LNCaP clone FGC (cell line): ENCODE measurements around the gene CR1.
"Not testable (repeated sequence)": the region's sequence is repeated elsewhere in the genome, so short reads cannot be mapped to it uniquely, and the experiment has no call there.

Experiments used
- DNase-seq: peaks from one replicate; pipeline ENCODE4 v3.0.0-alpha.2; 2011; ENCODE audit warnings: low read depth
- H3K4me3 ChIP-seq: 2 replicates; pipeline ENCODE4 v1.5.1; 2011; ENCODE audit warnings: mild to moderate bottlenecking, low read depth, low read length, control low read depth
- TF ChIP-seq, protein P1 (sequence below): IDR thresholded peaks from 2 replicates; pipeline ENCODE4 v1.5.1; 2012; ENCODE audit warnings: mild to moderate bottlenecking; ENCODE audit not compliant: control insufficient read depth, insufficient read depth; ENCODE audit errors: extremely low read depth

The CR1 gene

DNA sequence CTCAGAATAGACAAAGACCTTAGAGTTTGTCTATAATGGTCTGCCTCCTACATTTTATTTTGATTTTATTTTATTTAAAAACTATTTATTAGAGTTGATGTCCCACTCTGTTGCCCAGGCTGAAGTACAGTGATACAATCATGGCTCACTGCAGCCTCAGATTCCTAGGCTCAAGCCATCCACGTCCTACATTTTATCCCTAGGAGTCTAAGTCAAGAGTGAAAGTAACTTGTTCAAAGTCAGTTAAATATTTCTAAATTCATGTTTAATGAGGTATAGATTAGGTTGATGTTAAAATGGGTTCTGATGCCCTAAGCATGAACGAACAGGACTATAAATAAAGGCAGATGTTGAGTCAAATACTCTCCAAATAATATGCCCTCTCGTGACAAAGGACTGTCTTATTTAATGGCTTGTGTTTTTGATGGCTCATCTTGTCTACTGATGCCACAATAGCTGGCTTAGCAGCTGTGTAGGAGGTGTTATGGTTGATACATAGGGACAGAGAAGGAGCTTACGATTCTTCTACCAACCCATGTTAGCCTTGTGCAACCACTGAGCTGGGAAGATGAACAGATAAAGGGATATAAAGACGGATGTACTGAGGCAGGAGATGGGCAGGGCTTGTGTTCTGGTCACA, 83.0 kb downstream of the CR1 start:
- TF ChIP-seq, protein P1, sequence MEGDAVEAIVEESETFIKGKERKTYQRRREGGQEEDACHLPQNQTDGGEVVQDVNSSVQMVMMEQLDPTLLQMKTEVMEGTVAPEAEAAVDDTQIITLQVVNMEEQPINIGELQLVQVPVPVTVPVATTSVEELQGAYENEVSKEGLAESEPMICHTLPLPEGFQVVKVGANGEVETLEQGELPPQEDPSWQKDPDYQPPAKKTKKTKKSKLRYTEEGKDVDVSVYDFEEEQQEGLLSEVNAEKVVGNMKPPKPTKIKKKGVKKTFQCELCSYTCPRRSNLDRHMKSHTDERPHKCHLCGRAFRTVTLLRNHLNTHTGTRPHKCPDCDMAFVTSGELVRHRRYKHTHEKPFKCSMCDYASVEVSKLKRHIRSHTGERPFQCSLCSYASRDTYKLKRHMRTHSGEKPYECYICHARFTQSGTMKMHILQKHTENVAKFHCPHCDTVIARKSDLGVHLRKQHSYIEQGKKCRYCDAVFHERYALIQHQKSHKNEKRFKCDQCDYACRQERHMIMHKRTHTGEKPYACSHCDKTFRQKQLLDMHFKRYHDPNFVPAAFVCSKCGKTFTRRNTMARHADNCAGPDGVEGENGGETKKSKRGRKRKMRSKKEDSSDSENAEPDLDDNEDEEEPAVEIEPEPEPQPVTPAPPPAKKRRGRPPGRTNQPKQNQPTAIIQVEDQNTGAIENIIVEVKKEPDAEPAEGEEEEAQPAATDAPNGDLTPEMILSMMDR: no peak
- no peak for DNase-seq
- no peak overlapping the region for H3K4me3 ChIP-seq

DNA sequence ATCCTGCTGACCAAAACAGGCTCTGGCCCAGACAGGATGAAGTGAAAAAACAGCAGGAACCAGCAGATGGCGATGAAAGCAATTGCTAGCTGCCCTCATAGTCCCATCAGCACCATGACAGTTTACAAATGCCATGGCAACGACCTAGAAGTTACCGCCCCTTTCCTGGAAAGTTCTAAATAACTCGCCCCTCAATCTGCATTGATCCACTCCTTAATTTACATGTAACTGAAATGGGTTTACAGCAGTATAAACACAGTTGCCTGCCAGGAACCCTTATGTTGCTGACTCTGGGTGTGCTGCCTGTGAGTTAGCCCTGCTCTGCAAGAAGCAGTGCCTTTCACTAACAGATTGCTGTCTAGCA, 83.5 kb downstream of the CR1 start:
- TF ChIP-seq, protein P1: peak; percentile 84
- peak; percentile 50 for DNase-seq

DNA sequence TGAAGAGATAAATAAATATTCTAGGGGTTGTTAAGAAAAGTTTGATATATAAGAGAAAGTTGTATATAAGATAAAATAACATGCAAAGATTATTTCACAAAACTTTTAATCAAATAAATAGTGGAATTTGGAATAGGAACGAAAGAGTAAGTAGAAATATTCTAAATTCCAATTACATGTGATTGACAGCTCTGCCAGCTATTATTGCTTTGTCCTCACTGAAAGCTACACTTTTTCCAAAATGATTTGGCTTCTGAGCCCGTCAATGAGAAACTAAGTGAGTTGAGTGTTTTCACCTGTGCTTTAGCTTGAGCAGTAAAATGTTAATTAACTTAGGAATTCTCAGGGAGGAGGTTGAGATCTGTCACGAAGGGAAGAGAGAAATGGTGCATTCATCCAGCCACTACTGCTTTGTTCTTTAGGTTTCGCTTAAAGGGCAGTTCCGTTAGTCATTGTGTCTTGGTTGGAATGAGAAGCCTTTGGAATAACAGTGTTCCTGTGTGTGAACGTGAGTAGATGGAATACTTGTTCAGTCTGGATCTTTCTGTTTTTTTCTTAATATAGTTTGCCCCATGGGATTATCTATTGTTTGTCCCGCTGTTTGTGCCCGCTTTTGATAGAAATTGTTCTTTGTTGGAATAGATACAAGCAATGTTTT, 85.7 kb downstream of the CR1 start:
- TF ChIP-seq, protein P1: no peak
- no peak overlapping the region for H3K4me3 ChIP-seq
- DNase-seq: no peak

More for the DNA sequence above, 83.5 kb downstream of the CR1 start:
- no peak overlapping the region for H3K4me3 ChIP-seq

DNA sequence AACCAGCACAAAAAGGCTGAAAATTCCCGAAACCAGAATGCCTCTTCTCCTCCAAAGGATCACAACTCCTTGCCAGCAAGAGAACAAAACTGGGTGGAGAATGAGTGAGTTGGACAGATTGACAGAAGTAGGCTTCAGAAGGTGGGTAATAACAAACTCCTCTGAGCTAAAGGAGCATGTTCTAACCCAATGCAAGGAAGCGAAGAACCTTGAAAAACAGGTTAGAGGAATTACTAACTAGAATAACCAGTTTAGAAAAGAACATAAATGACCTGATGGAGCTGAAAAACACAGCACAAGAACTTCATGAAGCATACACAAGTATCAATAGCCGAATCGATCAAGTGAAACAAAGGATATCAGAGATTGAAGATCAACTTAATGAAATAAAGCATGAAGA, 93.5 kb downstream of the CR1 start:
- DNase-seq: peak; percentile 4
- H3K4me3 ChIP-seq: not testable (repeated sequence)

DNA sequence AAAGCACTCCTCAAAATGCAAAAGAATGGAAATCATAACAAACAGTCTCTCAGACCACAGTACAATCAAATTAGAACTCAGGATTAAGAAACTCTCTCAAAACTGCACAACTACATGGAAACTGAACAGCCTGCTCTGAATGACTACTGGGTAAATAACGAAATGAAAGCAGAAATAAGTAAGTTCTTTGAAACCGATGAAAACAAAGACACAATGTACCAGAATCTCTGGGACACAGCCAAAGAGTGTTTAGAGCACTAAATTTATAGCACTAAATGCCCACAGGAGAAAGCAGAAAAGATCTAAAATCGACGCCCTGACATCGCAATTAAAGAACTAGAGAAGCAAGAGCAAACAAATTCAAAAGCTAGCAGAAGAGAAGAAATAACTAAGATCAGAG, 95.2 kb downstream of the CR1 start:
- DNase-seq, H3K4me3 ChIP-seq: not testable (repeated sequence)

DNA sequence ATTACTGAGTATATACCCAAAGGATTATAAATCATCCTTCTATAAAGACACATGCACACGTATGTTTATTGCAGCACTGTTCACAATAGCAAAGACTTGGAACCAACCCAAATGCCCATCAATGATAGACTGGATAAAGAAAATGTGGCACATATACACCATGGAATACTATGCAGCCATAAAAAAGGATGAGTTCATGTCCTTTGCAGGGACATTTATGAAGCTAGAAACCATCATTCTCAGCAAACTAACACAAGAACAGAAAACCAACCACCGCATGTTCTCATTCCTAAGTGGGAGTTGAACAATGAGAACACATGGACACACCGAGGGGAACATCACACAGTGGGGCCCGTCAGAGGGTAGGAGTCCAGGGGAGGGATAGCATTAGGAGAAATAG, 98.1 kb downstream of the CR1 start:
- not testable (repeated sequence) for H3K4me3 ChIP-seq, DNase-seq

DNA sequence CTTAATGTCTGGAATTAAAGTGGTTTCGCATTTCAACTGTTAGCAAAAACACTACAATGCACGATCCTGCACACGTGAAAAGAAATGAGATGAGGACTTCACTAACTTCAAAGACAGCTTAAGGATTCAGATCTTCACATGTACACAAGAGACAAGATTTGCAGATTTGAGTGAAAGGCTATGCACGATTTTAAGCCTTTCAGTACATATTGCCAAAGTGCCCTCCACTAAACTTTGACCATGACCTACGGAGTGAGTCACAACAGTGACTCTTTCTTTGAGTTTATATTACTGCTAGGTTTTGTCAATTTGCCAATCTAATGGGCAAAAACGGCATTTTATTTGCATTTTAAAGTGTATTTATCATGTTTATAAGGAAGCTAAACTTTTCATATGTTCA, 107.8 kb downstream of the CR1 start:
- no peak overlapping the region for H3K4me3 ChIP-seq
- TF ChIP-seq, protein P1: no peak
- DNase-seq: no peak

DNA sequence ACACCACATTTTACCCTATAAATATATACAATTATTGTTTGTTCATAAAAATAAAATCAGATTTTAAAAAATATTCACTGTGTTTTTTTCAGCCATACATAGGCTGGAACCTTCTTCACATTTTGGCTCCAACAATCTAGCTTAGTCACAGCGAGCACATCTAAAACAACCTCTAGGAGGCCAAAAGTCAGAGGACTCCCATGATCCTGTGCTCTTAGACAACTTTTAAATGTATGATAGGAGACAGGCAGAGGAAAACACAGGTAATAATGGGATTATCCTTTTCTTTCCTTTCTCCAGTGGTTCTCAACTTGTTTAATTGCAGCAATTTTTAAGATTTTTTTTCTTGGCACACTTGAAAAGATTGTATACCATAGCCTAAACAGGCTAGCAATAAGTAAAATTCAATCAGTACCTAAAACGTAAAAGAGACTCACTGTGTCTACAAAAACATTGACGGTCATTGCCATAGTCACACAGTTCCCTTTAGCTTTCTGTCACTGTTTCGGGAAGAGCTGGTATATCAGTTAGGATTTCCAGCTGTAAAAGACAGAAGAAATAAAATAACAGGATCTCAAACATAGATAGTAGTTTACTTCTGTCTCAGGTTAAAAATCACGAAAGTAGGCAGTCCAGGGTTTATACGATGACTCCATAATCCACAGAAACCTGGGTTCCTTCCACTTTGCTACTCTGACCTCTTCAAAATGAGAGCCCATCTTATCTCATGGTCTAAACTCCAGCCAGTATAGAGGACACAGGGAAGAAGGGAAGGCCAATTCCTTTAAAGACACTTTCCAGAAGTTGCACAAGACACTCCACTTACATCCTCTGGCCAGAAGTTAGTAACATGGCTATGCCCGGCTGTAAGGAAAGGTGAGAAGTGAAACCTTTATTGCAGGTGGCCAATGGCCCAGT, 109.7 kb downstream of the CR1 start:
- no peak for DNase-seq

More for the DNA sequence above, 109.7 kb downstream of the CR1 start:
- no peak overlapping the region for H3K4me3 ChIP-seq
- TF ChIP-seq, protein P1: no peak
